Measurements from ENCODE around the gene MNDA.

Gene MNDA

DNA sequence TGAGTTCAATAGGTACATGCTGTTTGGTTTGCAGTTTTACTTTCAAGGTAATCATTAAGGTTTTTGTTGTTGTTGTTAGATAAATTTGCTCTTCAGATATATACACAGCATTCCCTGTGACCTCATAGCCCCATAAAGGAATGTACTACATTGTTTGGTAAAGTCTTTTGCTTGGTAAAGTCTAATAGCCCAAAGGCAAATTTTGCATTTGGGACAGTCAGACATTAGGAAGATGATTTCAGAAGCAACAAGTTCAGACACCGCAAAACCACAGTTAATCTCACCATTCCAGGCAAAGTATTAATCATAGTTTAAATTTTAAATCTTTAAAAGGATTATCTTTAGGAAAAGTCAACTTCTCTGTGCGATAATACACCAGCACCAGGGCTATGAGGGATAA lies 67.6 kb downstream of the MNDA start:
- H3K4me3 ChIP-seq (ENCODE audit: low read depth, low read length), result no peak overlapping the region
- no peak for TF ChIP-seq CTCF (IDR thresholded peaks at IDR 0.05; ENCODE audit: low read depth, low read length)

Data from WI38 (cell line).